NK-92 (cell line): Measurements from ENCODE around the gene EYA2.
"Not testable (repeated sequence)": the region's sequence is repeated elsewhere in the genome, so short reads cannot be mapped to it uniquely, and the experiment has no call there.

Source experiments
- DNase-seq: peaks from one replicate; lab custom pipeline; 2025; ENCODE audit not compliant: unreplicated experiment; lab: John Stamatoyannopoulos, UW

Gene EYA2, protein sequence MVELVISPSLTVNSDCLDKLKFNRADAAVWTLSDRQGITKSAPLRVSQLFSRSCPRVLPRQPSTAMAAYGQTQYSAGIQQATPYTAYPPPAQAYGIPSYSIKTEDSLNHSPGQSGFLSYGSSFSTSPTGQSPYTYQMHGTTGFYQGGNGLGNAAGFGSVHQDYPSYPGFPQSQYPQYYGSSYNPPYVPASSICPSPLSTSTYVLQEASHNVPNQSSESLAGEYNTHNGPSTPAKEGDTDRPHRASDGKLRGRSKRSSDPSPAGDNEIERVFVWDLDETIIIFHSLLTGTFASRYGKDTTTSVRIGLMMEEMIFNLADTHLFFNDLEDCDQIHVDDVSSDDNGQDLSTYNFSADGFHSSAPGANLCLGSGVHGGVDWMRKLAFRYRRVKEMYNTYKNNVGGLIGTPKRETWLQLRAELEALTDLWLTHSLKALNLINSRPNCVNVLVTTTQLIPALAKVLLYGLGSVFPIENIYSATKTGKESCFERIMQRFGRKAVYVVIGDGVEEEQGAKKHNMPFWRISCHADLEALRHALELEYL

DNA sequence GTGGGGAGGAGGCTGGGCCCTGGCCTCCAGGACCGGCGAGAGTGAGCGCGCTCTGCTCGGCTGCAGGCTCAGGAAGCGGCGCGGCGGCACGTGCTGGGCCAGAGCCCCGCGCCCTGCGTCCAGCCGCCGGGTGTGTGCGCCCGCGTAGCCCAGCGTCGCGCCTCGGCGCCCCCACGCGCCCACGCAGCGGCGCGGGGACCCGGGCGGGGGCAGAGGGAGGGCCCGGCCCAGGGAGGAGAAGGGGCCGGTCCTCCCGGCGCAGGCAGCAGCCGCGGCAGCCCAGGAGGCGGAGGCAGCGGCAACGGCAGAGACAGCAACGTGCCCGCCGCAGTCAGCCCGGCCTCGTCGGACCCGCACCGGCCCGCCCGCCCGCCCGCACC is at the start of gene EYA2:
Gene EYA2, plus strand, starts transcription at position 265 of the 380 bp plus-strand sequence. CDS start 95,168 bp downstream, outside the sequence.
- DNase-seq, result no peak

DNA sequence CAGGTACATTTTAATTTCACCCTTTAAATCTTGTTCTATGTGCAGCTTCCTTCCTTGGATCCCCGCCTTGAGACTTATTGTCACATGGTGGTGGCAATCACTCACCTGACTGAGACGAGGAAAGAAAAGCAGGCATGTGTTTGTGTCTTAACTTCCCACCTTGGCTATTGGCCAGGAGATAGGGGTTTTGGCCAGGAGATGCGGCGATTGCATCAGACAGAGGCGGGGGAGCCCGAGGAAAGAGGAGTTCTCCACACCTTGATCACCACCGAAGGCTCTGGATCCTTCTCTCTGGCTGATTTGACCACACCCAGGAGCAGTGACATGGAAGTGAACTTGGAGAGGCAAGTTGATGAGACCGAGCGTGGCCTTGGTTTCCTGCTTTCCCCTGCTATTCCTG is 49.7 kb upstream of the EYA2 start:
- DNase-seq, result no peak

DNA sequence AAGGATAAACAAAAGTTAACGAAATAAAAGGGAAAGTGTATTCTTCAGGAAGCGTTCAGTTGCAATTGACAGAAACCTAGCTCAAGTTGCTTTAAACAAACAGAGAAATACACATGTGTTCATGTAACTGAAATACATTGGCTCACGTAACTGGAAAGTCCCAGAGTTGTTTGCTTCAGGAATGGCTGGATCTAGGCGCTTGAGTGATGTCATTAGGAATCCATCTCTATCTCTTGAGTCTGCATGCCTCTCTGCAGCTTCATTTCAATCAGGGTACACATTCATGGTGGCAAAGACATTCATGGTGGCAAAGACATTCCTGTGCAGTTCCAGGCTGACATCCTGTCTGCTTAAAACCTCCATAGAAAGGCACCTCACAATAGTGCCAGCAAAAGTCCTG is 45.4 kb upstream of the EYA2 start:
- DNase-seq, result no peak

DNA sequence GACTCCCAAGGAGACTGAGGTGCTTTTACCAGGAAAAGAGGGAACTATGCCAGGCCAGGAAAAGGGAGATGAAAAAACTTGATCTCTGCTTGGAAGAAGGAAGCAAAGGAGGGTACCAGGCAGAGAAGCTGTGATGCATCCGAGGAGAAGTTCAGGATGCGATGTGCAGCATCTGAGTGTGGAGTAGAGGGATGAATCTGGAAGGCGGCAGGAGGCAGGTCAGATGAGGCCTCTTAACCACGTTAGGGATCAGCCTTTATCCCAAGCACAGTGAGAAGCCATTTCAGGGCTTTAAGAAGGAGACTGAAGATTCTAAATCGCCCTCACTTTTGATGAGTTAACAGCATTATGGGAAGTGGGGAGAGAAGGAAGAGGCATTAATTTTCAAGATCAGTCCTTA is 44.9 kb upstream of the EYA2 start:
- no peak for DNase-seq

DNA sequence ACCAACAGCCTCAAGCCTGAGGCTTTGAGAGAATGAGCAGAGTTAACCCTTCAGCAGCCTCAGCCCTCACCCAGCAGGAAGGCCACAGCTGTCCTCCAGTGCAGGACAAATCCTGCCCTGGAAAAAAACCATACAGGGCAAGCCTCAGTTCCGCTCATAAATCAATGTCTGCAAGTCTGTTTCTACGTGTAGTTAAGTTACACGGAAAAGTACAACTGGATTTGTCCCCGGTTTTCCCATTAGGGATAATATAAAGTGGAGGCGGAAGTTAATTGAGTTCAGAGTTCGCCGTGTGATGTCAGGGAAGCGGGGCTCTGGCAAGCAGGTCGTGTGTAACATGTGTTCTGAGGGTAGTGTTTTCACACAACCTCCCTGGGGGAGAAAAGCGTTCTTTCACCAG is 44.2 kb upstream of the EYA2 start:
- no peak for DNase-seq

DNA sequence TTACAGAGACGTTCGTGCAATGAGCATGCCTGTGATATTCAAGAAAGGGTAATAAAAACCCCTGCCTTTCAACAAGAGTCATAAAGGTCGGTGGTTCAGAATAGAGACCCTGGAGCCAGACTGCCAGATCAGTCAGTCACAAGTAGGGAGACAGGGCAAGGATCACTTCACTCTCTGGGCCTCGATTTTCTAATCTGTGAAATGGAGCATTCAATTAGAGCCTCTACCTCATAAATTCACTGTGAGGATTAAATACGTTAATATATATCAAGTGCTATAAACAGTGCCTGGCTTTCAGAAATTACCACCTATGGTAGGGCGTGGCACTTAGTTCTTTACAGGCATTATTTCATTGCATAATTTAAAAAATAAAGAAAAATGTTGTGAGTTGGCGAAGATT is 43.7 kb upstream of the EYA2 start:
- no peak for DNase-seq

DNA sequence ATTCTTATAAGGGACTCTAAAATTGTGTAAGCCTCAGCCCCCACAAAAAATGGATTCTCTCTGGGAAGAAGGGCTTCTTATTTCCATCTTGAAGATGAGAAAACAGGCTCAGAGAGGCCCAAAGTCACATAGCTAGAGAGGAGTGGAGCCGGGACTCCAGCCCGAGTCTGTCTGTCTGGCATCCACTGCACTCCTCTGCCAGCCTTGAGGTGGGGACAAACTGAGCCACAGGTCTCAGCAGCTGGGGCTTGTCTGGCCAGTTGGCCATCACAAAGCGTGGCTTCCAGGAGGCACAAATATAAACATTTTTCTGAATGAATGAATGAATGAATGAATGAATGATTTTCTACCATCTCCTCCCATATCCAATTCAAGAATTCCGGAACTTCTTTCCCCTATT is 42.9 kb upstream of the EYA2 start:
- DNase-seq, result no peak

DNA sequence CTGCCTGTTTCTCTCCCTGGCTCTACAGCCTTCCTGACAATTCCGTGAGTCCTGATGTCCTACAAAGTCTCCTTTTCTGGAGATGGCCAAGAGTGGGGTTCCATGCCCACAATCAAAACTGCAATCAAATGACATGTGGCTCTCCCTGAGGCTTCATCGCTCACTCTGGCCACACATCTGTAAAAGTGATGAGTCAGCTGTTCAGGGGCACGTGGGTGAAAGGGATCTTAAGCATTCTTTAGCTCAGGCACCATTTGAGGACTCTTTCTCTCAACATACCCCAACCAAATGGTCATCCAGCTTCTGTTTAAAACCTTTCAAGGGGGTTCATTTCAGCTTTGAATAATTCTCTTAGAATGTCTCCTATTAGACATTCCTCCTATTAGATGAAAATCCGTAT is 42.3 kb upstream of the EYA2 start:
- DNase-seq, result no peak

DNA sequence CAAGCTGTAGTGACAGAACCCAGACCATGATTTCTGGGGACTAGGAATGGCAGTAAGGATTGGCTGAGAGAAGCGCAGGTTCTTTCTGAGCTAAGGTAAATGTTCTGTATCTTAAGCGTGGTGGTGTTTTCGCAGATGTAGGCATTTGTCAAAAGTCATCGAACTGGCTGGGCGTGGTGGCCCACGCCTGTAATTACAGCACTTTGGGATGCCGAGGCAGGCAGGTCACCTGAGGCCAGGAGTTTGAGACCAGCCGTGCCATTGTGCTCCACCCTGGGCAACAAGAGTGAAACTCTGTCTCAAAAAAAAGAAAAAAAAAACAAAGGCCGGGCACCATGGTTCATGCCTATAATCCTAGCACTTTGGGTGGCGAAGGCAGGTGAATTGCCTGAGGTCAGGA is 40.7 kb upstream of the EYA2 start:
- DNase-seq, result no peak

DNA sequence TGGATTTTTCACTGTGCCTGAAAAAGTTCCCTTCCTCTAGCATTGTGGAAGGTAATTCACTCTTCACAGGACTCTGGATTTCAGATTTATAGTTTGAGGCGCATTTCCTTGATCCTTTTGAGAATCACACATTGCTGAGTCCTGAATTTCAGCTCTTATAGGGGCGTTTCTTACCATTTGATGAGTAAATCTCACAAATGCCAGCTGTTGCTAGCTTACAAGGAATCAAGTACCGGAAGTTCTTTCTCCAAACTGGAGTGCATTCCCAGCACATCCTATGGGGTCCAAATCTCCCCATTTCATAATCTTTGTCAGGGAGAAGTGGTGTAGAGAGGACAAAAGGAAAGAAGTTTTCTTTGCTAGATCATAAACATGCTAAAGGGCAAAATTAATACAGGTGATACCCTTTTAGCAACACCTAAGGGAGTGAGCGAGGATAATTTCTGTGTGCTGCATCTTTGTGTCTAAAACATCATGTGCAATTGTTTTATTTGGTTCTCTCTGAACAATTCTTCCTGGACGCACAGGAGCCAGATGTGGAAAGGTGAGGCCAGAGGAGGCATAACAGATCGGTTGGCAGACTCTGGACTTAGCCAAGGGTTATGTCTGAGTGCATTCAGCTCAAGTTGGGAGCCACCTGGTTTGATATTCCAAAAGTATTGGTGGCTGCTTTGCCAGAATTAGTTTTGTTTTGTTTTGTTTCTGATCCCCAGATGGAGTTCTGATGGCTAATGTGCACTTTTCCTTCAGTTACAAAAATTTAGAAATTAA is 37.4 kb upstream of the EYA2 start:
- no peak for DNase-seq

DNA sequence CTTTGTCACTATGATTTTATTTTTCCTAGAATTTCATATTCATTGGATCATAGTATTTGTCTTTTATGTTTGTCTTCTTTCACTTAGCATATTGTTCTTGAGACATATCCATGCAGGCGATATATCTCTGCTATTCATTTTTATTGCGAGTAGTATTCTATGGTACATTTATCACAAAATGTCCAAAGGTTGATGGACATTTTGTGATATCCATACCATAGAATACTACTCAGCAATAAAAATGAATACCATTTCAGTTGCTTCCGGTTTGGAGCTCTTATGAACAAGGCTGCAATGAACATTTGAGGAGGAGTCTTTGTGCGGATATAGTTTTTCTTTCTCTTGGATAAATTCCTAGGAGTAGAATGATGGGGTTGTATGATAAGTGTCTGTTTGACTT is 28.8 kb upstream of the EYA2 start:
- no peak for DNase-seq

DNA sequence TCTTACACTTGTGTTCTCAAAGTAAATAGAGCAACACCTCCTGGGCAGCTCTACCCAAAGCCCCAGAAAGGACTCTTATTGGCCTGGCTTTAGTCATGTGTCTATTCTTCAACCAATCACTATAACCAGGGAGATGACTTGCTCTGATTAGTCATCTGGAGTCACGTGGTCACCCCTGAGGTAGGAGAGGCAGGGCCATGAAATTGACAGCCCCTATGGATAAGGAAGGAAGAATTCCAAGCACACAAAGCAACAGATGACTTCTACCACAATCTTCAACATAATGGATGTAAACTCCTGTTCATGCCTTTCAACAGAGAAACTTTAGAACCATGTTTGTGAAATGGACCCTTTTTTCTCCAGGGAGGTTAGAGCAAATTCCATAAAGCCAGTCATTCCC is 24.6 kb upstream of the EYA2 start:
- DNase-seq, result no peak

DNA sequence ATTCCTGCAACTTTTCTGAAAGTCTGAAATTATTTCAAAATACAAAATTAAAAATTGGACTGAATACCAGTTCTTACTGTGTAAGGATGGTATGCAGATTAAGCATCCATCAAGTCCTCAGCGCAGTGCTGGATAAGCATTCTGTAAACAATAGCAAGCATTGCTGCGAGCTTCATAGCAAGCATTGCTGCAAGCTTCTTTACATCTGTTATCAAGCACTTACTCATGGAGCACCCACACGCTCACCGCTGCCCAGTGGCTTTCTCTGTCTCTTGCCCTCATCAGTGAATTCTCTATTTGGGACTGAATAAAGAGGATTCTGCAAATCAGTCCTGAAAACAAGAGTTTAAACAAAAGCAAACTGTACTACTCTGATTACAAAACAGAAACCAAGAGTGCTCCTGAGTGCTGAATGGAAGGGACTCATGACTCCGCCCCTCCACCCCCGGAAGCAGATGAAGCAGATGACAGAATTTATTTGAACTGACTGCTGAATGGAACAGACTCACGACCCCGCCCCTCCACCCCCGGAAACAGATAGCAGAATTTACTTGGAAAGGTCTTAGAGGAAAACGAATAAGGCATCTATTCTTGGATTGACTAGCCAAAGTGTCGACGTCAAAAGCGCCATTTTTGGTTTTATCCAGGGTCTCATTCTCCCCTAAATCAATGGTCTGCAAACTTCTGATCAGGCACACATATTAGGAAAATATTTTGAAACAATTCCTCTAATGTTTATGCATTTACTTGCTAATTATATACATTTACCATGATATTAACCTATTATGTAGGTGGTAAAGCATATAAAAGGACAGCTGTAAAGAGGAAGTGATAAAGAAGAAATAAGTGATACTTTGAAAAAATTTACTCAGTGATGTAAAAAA is 22.1 kb upstream of the EYA2 start:
- no peak for DNase-seq

DNA sequence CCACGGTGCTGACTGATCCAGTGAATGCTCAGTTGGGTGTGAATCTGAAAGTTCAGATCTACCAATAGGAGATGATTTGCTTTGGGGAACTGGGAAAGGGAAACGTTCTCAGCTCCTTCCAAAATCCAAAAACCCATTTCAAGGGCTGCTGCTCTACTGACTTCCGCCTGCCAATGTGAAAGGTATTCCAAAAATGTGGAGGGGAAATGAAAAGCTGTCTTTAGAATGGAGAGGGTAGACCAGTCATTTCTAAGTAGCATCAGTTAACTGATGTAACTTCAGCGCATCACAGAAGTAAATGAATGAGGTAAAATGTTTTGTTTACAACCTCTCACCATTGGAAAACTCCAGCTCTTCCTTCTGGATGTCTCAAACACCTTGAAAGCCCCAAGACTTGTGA is 19.6 kb upstream of the EYA2 start:
- no peak for DNase-seq

DNA sequence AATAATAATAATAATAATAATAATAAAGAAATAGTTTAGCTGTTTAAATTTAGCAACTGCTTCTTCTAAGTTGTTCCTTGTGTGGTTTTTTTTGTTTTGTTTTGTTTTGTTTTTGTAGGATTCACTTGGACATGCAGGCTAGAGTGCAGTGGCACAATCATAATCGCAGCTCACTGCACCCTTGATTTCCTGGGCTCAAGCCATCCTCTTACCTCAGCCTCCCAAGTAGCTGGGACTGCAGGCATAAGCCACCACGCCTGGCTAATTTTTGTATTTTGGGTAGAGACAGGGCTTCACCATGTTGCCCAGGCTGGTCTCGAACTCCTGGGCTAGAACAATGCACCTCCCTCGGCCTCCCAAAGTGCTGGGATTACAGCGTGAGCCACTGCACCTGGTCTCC is 15.3 kb upstream of the EYA2 start:
- no peak for DNase-seq

DNA sequence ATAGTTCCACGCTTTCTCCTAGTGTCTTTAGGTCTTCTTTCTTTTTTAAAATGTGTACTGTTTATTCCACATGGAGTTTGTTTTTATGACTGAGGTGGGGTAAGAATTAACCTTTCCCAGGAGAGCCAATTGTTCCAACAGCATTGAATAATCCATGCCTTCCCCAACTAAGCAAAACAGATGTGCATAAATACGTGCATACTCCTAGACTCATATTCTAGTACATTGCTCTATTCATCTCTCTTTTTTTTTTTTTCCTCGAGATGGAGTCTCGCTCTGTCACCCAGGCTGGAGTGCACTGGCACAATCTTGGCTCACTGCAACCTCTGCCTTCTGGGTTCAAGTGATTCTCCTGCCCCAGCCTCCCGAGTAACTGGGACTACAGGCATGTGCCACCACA is 14.7 kb upstream of the EYA2 start:
- DNase-seq, result not testable (repeated sequence)

DNA sequence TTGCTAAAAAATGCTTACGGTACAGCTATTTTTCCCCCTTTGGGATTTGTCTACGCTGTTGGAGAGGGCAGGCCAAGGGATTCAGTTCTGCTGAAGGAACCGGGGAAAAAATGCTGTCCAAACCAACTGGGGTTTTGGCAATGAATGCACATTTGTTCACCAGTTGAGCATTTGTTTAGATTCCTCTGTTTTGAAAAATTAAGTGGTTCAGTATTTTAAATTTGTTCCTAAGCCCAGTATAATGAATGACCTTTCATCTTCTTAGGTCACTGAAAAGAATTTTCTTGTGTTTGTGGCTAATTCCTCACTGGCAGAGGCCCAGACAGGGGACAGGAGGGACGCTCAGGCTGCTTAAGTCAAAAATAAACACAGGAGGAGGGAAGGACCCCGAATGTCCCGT is 10.8 kb upstream of the EYA2 start:
- no peak for DNase-seq

DNA sequence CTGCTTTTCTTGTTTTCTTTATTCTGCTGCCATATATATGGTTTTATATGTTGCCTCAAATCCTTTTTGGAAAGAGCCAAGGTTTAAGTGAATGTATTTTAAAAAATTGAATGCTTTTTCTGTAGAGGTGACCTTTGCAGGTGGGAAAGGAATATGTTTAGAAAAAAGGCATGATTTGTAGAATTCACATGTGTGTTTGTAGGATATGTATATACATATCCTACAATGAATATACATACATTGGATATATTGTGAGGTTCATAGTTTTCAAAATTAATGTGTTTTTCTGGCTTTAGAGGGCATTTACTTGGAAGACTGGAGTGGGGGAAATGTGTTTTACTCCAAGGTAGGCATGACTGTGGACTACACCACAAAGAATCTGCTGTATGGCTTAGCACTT is 4.0 kb upstream of the EYA2 start:
- DNase-seq, result no peak

DNA sequence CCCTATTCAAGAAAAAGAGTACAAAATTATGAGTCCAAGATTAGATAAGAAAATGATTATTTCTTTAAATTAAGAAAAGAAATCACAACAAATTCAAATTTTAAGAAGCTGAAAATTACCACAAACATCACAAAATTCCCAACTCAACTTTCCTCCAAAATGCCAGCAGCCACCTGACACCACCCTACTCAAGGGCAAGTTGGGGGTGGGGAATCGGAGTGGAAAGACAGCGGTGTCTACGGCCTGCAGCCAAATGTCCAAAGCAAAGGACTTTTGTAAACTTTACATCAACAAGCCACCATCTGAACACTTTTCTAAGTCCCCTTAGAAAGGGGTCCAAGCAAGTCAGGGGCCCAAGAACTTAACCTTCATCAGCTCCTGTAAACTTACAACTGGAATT is 1.6 kb upstream of the EYA2 start:
- no peak for DNase-seq

DNA sequence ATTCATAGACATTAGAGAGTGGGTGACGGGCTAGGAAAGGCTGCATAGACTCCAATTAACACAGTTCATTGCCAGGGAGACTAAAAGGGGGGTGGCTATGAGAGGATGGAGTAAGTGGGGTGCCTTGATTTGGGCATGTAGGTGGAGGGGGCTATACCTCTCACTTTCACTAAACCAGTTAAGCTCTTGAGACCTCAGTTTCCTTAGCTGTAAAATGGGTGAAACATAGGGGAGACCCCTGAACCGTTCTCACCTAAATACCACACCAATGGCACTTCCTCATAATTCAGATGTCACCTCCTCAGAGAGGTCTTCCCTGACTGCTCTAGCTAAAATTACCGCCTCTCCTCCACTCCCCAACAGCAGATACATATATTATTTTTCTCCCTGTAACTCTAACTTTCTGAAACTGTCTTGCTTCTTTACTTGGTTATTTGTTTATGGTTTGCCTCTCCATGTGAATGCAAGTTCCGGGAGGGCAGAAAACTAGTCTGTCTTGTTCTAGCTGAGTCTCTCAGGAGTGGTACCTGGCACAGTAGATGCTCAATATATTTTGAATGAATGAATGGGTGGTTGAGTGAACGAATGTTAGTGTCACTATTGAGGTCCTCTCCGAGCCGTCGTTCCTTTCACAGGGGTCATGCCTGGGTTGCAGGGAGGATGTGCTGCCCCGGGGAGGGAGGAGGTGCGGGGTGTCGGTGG is 615 bp upstream of the EYA2 start:
- no peak for DNase-seq
